Raji (cell line): Measurements from ENCODE around the gene GRIN2D.

ENCODE experiments used
- POLR2A ChIP-seq: IDR thresholded peaks from 2 replicates; pipeline ENCODE4 v1.6.1; 2011; ENCODE audit warnings: low read depth, low read length, control low read depth; ENCODE audit not compliant: insufficient read depth

Gene GRIN2D

GRCh38 chr19:48393559-48394330 is at the start of gene GRIN2D:
TSS of gene GRIN2D (plus strand) at chr19:48393668. CDS start at chr19:48398393, 4,725 bp downstream.
- no peak for TF ChIP-seq POLR2A

GRCh38 chr19:48344892-48345291 is 48.6 kb upstream of the GRIN2D start:
- TF ChIP-seq POLR2A: no peak

- TF ChIP-seq POLR2A: no peak
These were observed 47.3 kb upstream of the GRIN2D start for GRCh38 chr19:48346191-48346590.

GRCh38 chr19:48348045-48348444 is 45.4 kb upstream of the GRIN2D start:
- no peak for TF ChIP-seq POLR2A

GRCh38 chr19:48348737-48349136 is 44.7 kb upstream of the GRIN2D start:
- TF ChIP-seq POLR2A: no peak

GRCh38 chr19:48350856-48351255 is 42.6 kb upstream of the GRIN2D start:
- TF ChIP-seq POLR2A: no peak

- TF ChIP-seq POLR2A: no peak
These were observed 42.1 kb upstream of the GRIN2D start for GRCh38 chr19:48351341-48351752.

- TF ChIP-seq POLR2A: no peak
These were observed 39.8 kb upstream of the GRIN2D start for GRCh38 chr19:48353677-48354076.

GRCh38 chr19:48354332-48354992 is 39.0 kb upstream of the GRIN2D start:
- TF ChIP-seq POLR2A: no peak

- no peak for TF ChIP-seq POLR2A
These were observed 38.0 kb upstream of the GRIN2D start for GRCh38 chr19:48355365-48355954.

- TF ChIP-seq POLR2A: no peak
These were observed 34.3 kb upstream of the GRIN2D start for GRCh38 chr19:48359123-48359522.

- TF ChIP-seq POLR2A: no peak
These were observed 31.6 kb upstream of the GRIN2D start for GRCh38 chr19:48361912-48362311.

GRCh38 chr19:48362716-48363499 is 30.6 kb upstream of the GRIN2D start:
- no peak for TF ChIP-seq POLR2A

GRCh38 chr19:48363500-48363809 is 30.0 kb upstream of the GRIN2D start:
- no peak for TF ChIP-seq POLR2A

- peak; percentile 89 for TF ChIP-seq POLR2A
These were observed 29.5 kb upstream of the GRIN2D start, which contains the start of the genes SYNGR4 and TMEM143 for GRCh38 chr19:48363810-48364597. TSS of gene SYNGR4 (plus strand) at chr19:48364367. CDS start at chr19:48365843, 1,476 bp downstream. TSS of gene TMEM143 (minus strand) at chr19:48363940. CDS start at chr19:48363920, 20 bp downstream.
